22Rv1 (cell line): Measurements from ENCODE around the gene PNCK.

Experiments
- H3K27ac ChIP-seq: fragments of 450-650 bp; 2 replicates; pipeline ENCODE4 v1.5.1; 2017
- ZFX ChIP-seq: fragments of 450-650 bp; IDR thresholded peaks from 2 replicates; pipeline ENCODE4 v1.6.1; 2017; ENCODE audit warnings: antibody characterized with exemption, borderline replicate concordance
- TF ChIP-seq, protein P1 (sequence below): fragments of 450-650 bp; IDR thresholded peaks from 2 replicates; pipeline ENCODE4 v1.5.1; 2017; ENCODE audit warnings: mild to moderate bottlenecking

Gene PNCK

DNA sequence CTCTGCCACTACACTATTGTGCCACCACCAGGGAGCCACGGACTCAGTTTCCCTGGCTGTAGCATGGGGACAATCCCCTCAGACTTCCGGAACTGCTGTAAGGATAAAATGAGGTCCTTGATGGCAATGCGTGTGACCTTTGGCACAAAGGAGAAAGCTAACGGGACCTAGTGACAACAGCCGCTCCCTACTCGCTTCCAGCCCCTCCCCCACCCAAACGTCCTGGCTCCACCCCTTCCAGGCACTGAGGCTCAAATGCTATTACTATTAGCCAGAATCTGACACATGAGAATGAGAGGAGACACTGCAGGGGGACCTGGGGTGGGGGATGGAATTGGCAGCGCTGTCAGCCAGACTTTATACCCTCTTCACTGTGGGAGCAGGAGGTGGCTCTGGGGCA lies 32.0 kb downstream of the PNCK start:
- TF ChIP-seq, protein P1, sequence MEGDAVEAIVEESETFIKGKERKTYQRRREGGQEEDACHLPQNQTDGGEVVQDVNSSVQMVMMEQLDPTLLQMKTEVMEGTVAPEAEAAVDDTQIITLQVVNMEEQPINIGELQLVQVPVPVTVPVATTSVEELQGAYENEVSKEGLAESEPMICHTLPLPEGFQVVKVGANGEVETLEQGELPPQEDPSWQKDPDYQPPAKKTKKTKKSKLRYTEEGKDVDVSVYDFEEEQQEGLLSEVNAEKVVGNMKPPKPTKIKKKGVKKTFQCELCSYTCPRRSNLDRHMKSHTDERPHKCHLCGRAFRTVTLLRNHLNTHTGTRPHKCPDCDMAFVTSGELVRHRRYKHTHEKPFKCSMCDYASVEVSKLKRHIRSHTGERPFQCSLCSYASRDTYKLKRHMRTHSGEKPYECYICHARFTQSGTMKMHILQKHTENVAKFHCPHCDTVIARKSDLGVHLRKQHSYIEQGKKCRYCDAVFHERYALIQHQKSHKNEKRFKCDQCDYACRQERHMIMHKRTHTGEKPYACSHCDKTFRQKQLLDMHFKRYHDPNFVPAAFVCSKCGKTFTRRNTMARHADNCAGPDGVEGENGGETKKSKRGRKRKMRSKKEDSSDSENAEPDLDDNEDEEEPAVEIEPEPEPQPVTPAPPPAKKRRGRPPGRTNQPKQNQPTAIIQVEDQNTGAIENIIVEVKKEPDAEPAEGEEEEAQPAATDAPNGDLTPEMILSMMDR = no peak
- TF ChIP-seq ZFX = no peak
- H3K27ac ChIP-seq = no peak overlapping the region

DNA sequence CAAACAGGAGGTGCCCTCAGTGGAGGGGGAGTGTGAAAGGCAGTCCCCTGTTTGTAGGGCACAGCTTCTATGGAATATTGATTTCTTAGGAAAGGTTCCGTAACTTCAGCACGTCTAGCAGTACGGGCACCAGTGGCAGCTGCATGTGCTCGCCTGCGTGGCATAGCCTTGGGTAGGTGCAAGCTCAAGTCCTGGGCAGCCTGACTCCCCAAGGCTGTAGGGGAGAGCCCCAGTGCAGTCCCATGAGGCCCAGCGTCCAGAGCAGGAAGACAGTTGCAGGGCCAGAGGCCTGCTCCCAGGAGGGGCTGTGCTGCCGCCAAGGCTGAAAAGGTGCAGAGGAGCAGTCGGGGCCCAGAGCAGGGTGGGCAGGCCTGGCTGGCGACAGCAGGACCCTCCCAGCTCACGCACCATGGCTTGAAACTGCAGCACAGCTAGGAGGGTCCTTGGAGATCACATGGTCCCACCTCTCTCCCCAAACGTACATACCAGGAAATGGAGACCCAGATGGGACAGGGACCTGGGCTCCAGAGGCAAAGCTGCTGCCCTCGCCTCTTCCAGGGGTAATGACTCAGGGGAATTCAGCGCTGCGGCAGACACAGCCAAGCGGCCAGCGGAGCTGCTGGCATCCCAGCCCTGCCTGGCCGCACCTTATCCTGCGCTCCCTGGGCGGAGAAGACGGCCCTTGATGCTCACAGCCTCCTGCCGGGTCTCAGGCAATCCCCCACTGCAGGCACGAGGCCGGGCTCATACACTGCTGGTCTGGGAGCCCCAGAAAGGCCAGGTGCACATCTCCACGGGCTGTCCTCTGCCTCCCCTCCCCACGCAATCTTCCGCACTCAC lies 32.7 kb downstream of the PNCK start:
- H3K27ac ChIP-seq = no peak overlapping the region

DNA sequence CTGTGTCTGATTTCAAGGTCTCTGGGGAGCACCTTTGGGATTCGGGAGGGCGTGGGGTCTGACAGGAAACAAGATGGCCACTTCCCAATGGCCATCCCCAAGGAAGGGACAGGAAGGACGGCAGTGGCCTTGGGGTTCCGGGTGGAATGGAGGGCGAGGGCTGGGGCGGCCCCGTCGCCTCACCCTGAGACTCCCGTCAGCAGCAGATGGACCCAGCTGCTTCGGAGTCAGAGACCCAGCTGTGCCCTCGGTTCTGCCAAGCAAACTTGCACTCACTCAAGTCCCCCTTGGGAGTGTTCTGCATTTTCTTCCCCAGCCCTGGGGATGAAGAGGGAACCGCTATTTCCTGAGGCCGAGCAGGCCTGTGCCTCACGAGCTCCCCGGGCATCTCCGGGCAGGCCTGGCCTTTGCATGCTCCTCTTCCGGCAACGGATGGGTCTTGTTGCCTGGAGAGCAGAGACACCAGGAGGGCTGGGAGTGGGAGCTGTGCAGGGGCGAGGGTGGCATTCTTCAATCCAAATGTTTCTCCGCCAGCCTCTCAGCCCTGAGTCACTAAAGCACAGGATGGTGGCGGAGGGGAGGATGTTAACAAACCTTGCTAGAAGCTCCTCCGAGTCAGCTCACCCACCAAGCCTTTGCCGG lies 33.4 kb downstream of the PNCK start:
- no peak overlapping the region for H3K27ac ChIP-seq
- TF ChIP-seq, protein P1 = no peak
- TF ChIP-seq ZFX = no peak

More for the DNA sequence above, 32.7 kb downstream of the PNCK start:
- TF ChIP-seq, protein P1 = no peak
- TF ChIP-seq ZFX = no peak

DNA sequence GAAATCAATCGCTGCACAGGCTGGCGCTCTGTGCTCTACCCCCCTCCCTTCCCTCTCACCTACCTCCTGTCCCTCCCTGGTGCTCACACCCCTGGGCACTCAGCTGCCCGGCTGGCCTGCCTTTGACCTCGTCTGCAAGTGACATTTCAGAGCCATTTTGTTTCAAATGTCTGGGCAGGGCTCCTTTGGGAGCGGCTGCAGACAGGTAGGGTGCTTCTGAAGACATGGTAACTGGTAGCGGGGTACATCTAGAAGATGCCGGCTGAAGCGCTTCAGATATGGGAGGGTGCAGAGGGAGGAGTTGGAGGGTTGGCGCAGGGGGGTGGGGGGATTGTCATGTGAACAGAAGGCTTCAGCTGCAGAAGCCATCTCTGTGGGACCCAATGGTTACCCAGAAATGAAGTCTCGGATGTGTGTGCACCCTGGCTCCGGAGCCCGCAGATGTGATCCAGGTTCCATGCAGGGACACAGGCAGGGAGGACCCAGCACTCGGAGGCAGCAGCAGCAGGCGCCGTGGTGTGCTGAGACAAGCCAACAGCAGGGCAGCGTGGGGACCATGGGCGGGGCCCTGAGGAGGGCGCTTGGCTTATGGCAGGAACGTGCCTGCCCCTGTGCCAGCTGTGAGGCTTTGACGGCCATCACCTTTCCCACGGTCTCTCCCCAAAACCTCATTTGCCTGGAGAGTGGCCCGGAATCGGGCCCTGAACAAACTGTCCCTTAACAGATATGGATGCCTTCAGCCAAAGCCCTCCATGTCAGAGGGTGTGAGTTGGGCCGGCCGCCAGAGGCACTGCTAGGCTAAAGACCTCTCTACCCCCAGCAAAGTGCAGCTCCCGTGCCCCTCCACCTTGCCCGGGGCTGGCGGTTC lies 34.2 kb downstream of the PNCK start:
- H3K27ac ChIP-seq = no peak overlapping the region
- TF ChIP-seq, protein P1 = no peak

DNA sequence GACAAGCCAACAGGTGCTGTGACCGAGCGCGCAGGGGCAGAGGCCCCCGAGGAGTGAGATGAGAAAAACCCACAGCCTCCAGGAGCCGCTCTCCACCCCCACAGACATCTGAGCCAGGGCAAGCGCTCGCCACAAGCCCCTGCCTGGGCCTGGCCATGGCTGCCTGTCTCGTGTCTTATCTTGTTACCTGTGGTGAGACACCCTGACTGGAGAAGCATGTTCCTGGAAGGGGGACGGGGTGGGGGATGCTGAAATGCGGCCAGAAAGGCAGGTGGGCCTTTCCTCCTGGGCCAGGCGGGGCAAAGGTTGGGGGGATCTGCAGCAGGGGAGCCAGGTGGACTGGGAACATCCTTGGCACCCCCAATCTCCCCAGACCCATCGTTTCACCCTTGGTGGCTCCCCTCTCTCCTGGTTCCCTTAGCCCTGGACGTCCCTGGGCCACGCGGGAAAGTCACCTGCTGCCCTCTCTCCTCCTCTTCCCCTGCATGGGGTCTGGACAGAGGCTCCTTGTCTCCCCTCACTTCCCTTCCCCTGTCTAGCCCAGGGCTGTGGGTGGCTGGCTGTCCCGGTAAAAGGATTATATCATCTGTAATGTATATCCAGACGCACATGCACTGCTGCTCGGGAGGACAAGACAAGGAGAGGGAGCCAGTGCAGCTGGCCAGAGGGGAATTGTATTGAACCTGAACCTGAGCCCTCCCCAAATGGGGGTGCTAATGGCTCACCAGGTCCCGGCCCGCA lies 35.0 kb downstream of the PNCK start:
- no peak overlapping the region for H3K27ac ChIP-seq
- TF ChIP-seq, protein P1 = no peak
- TF ChIP-seq ZFX = no peak

DNA sequence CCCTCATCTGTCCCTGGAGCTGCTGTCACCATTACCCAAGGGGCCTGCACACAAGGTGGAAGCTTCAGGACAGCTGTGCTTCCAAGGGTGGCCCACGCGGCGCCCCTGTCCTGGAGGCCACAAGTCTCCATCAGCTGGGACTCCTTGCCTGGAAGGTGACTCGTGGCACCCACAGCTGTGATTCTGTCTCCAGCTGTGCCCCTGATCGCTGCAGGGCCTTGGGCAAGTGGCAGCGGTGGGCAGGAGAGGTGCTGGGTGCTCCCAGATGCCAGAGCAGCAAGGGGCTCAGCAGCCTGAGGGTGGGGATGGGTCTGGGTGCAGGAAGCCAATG lies 35.6 kb downstream of the PNCK start:
- TF ChIP-seq ZFX = no peak
- TF ChIP-seq, protein P1 = no peak
- H3K27ac ChIP-seq = no peak overlapping the region
